ENCODE data around the gene PTH1R. TPM values are rescaled to one million over a fixed set of nuclear protein-coding genes. Genes with fewer than 3 reads are reported as not detected.

The PTH1R gene
- polyA plus RNA-seq, 3 donors, result not detected

- H3K27me3 ChIP-seq (ENCODE audit: control insufficient read depth in 2 of 2, insufficient read depth in 2 of 2, low read length in 2 of 2), result no peaks in the 10 kb centered on the region
- peaks cover under 1% of the 10 kb centered on the region for H3K4me1 Mint-ChIP-seq
- no peak overlapping the region for H3K27ac ChIP-seq (ENCODE audit: low read depth in 1 of 2, low read length in 2 of 2)
- peaks cover 0 to 1% (median 0%) of the 10 kb centered on the region in 3 donors for H3K27me3 Mint-ChIP-seq (ENCODE audit: low read depth in 3 of 3)
- H3K27ac Mint-ChIP-seq, result peak overlapping the region in 2 of 7 donors; percentile 17 to 65
- H2AFZ ChIP-seq (ENCODE audit: insufficient read depth, low read depth, low read length, poor library complexity, severe bottlenecking), result no peak overlapping the region
- H3K4me1 ChIP-seq (ENCODE audit: control insufficient read depth in 1 of 2, insufficient read depth in 2 of 2, low read length in 2 of 2), result peaks cover 0 to 2% of the 10 kb centered on the region in 2 donors
- TF ChIP-seq CTCF (IDR thresholded peaks at IDR 0.05), result no peak
- H3K4me3 ChIP-seq (replicated peaks in 1 of 3; ENCODE audit: low read depth in 2 of 3, low read length in 3 of 3), result no peak overlapping the region
- H4K20me1 ChIP-seq (ENCODE audit: insufficient read depth, low read length), result peaks cover 35% of the 10 kb centered on the region
- no peak for DNase-seq
- no peak overlapping the region for H3K4me3 Mint-ChIP-seq
- H3K36me3 Mint-ChIP-seq, result peaks cover 79 to 90% of the 10 kb centered on the region in 2 donors
- H3K9me3 Mint-ChIP-seq, result peaks cover 0 to 5% (median 0%) of the 10 kb centered on the region in 7 donors
- 100% methylated on average over 3 of the region's 4 CpGs for WGBS (ENCODE audit: insufficient coverage)
- intact Hi-C loops (cut with micrococcal nuclease), result no loop called here
- H3K9me3 ChIP-seq (replicated peaks in 1 of 2; ENCODE audit: control insufficient read depth in 1 of 2, insufficient read depth in 1 of 2, low read length in 2 of 2), result peaks cover 0 to 2% of the 10 kb centered on the region in 2 donors
- H3K4me2 ChIP-seq (replicated peaks; ENCODE audit: extremely low read depth, low read length, poor library complexity, severe bottlenecking), result no peak overlapping the region
- H3K79me2 ChIP-seq (ENCODE audit: insufficient read depth, low read length), result peaks cover 22% of the 10 kb centered on the region
- H3K9ac ChIP-seq (ENCODE audit: insufficient read depth, low read length, poor library complexity, severe bottlenecking), result no peak overlapping the region
- H3K36me3 ChIP-seq (replicated peaks in 1 of 2; ENCODE audit: control insufficient read depth in 1 of 2, insufficient read depth in 2 of 2, low read length in 2 of 2), result peaks cover 65 to 89% of the 10 kb centered on the region in 2 donors
Measured at GRCh38 chr3:46918634-46919033, 41.1 kb downstream of the PTH1R start.

- H3K36me3 ChIP-seq (replicated peaks in 1 of 2; ENCODE audit: control insufficient read depth in 1 of 2, insufficient read depth in 2 of 2, low read length in 2 of 2), result peaks cover 86 to 99% of the 10 kb centered on the region in 2 donors
- no peak overlapping the region for H3K4me2 ChIP-seq (replicated peaks; ENCODE audit: extremely low read depth, low read length, poor library complexity, severe bottlenecking)
- H3K4me1 ChIP-seq (ENCODE audit: control insufficient read depth in 1 of 2, insufficient read depth in 2 of 2, low read length in 2 of 2), result peaks cover 11 to 22% of the 10 kb centered on the region in 2 donors
- DNase-seq, result no peak
- no peak for TF ChIP-seq CTCF (IDR thresholded peaks at IDR 0.05)
- Mint-ChIP-seq H3K27ac (no peak overlapping the region), H3K9me3 (peaks cover 0 to 5% (median 0%) of the 10 kb centered on the region in 7 donors), H3K4me3 (no peak overlapping the region), H3K4me1 (peaks cover 15% of the 10 kb centered on the region), H3K27me3 (ENCODE audit: low read depth in 3 of 3) (no peaks in the 10 kb centered on the region), H3K36me3 (peaks cover 86 to 96% of the 10 kb centered on the region in 2 donors)
- peaks cover 45% of the 10 kb centered on the region for H3K79me2 ChIP-seq (ENCODE audit: insufficient read depth, low read length)
- no peak overlapping the region for H3K4me3 ChIP-seq (replicated peaks in 1 of 3; ENCODE audit: low read depth in 2 of 3, low read length in 3 of 3)
- no peaks in the 10 kb centered on the region for H3K27me3 ChIP-seq (ENCODE audit: control insufficient read depth in 2 of 2, insufficient read depth in 2 of 2, low read length in 2 of 2)
- no peak overlapping the region for H2AFZ ChIP-seq (ENCODE audit: insufficient read depth, low read depth, low read length, poor library complexity, severe bottlenecking)
- H3K9ac ChIP-seq (ENCODE audit: insufficient read depth, low read length, poor library complexity, severe bottlenecking), result no peak overlapping the region
- intact Hi-C loops (cut with micrococcal nuclease), result loop anchor here (5.0 kb wide), 1 partner anchor 76 kb away; no protein-coding TSS in a partner anchor
- WGBS (ENCODE audit: insufficient coverage), result 100% methylated on average over 1 of the region's 4 CpGs
- H3K9me3 ChIP-seq (replicated peaks in 1 of 2; ENCODE audit: control insufficient read depth in 1 of 2, insufficient read depth in 1 of 2, low read length in 2 of 2), result peaks cover 0 to 2% of the 10 kb centered on the region in 2 donors
- peaks cover 46% of the 10 kb centered on the region for H4K20me1 ChIP-seq (ENCODE audit: insufficient read depth, low read length)
- H3K27ac ChIP-seq (ENCODE audit: low read depth in 1 of 2, low read length in 2 of 2), result peak overlapping the region in 1 of 2 donors; percentile 5
Measured at GRCh38 chr3:46921041-46921440, 43.5 kb downstream of the PTH1R start.
